GM21723 (cell line): ENCODE results near the gene CREB3L1.

Experiments
- ATAC-seq: cut with Tn5 transposase; IDR thresholded peaks from one replicate; pipeline ENCODE4 v1.9.1; 2021; ENCODE audit warnings: mild to moderate bottlenecking, moderate library complexity; ENCODE audit not compliant: unreplicated experiment

CREB3L1 gene

DNA sequence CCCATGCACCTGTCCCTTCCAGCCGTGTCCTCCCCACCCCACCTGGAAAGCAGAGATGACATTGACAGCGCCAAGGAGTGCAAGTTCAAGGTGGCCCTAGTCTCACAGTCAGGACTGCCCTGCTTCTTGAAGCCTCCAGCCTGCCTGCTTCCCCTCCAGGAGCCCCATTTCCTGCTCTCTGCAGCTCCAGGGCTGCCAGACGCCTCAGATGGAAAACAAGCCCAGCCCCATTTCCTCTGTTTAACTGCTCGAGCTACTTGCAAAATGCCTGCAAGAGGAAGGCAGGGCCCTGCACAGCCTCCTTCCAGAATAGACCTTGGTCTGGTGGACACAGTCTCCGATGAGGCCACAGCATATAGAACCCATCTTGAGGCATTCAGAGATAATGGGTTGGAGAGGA, 64.8 kb downstream of the CREB3L1 start:
- ATAC-seq: no peak

DNA sequence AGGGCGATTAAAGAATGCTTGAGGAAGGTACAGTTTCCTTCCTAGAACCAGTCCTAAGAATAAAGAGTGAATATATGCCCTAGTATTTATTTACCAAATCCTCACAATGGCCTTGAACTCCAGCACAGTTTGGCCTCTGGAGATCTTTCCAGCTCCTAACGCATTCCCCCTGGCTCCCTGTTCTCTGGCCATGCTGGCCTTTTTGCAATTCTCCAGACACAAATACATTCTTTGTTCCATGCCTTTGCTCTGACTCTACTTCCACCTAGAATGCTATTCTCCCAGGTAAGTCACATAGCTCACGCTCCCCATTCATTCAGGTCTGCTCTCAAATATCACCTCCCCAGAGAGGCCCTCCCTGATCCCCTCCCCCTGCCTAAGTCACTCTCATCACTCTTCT, 66.1 kb downstream of the CREB3L1 start:
- no peak for ATAC-seq

DNA sequence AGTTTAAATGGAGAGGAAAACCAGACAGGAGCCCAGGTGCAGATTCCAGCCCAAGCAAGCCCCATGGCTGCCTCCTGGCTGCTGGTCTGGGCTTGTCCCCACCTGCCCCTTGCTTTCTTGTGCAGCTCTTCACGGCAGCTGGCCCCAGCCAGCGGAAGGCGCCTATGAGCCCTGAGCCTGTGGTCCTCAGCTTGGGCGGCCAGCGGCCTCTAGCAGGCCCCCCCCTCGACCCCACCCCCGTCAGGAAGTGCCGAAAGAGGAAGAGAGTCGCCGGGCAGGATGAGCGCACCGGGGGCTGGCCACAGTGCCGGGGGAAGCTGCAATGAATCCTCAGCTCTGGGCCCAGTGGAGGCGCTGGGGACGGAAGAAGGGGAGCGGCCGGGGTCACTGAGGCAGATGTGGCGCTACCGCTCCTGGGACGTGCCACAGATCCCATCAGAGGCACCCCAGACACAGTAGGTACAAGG, 67.7 kb downstream of the CREB3L1 start:
- no peak for ATAC-seq

DNA sequence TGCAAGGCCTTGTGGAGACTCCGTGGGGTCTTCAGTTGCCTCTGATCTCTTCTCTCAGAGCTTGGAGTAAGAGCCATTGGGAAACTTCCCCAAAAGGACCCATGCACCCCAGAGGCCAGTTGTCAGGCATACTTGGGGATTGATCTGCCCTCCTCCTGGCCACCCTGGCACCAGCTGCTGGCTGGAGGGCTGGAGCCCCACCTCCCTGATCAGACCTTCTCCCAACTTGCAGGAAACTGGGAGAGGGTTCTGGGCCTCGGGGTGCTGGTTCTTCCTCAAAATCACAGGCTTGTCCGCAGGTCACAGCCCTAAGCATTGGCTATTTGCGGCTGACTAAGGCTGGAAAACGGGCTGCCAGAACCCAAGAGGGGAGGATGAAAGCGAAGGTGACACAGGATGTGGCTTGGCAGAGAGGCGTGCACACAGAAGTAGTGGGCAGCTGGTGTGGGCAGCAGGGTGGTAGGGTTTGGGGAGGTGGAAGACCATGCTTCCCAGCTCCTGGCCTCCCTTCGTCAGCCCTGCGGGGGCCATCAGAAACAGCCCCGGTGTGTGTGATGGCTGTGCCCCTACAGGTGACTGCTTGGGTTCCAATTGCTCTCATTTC, 68.5 kb downstream of the CREB3L1 start:
- no peak for ATAC-seq

- peak; percentile 65 for ATAC-seq
Measured at GRCh38 chr11:46346886-46347636, 69.6 kb downstream of the CREB3L1 start, which contains the start of gene DGKZ. TSS of gene DGKZ (plus strand) at chr11:46347463. CDS start at chr11:46347660, 197 bp downstream.

DNA sequence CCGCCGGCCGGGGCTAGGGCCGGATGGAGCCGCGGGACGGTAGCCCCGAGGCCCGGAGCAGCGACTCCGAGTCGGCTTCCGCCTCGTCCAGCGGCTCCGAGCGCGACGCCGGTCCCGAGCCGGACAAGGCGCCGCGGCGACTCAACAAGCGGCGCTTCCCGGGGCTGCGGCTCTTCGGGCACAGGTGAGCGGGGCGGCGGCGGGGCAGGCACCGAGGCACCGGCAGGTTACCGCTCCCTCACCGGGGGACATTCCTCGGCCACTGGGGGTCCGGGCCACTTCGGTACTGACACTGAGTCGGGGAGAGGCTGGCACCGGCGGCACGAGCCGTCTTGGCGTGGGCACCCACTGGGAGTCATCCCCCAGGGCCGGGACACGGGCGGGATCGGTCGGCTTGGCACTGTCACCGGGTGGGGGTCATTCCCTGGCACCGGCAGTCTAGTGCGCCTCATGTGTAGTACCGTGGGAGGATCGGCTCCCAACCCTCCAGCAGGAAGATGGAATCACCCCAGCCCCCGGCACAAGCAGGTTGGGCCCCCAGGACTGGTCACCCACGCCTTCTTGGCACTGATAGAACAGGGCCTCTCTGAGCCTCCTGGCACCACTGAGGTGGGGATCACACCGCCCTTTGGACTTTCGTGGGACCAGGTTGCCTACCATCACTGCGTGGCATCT, 70.3 kb downstream of the CREB3L1 start:
- ATAC-seq: peak; percentile 6

DNA sequence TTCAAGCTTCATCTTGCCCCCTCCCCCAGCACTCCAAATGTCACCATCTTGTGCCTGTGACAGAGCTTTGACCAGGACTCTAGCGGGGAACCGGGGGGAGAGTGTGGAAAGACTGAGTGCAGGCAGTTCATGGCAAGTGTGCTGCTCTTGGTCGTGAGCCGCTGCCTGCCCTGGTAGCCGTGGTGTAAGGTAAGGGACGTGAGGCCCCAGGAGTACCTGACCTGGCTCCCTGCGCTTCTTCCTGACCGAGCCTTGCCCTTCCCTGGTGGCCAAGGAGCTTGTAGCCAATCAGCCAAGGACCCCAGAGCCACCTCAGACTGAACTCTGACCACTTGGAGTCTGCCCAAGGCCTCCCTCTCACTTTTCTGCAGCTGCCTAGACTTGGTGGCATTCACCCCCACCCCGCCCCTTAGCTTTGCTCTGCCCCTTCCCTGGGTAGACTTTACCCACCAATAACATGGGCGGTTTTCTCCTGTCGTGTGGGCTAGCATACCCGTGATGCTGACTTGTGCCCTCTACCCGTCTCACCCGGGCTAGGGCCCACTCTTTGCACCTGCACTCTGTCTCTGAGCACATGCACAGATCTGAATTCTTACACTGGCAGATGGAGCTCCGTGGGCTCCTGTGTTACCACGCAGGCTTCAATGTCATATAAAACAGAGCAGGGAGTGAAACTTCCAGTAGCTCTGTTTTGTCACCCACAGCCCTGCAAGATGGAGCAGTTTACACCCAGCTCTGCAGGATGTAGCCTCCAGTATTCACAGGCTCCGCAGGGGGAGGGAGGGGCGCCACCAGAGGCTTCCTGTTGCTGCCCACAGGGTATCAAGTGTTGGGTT, 71.3 kb downstream of the CREB3L1 start:
- no peak for ATAC-seq

- no peak for ATAC-seq
Measured at GRCh38 chr11:46350695-46351094, 73.2 kb downstream of the CREB3L1 start.

DNA sequence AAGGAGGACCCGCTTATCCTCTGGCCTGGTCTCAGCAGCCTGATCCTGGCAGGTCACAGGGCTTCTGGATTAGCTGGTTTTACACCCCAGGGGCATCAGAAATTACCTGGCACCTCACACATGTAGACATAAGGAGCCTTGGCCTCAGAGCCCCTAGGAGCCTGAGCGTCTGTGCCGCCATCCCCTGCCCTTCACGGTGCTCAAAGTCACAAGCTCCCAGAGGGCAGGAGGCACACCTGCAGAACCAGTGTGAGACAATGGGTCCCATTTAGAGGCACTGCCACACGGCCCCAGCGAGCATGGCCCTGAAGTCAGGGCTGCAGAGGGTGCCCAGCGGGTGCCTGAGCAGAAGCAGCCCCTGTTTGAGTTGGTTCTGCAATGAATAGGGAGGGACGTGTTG, 73.7 kb downstream of the CREB3L1 start:
- no peak for ATAC-seq

DNA sequence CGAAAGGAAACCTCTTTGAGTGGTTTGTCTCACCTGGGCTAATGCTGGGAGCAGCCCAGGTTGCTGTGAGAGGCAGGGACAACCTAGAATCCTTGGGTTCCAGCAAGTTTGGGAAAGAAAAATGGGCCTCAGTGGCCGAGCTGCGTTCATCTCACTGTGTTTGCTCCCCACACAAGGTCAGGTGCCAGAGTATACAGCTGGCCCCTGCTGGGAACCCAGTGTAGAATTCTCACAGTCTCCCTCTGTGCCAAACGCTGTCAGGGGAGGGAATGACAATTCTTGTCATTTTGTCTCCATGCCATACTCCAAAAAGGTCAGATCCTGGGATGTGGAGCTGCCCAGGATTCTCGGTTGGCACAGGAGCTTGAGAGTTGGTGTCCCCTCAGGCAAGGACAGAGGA, 74.1 kb downstream of the CREB3L1 start:
- no peak for ATAC-seq

GRCh38 chr11:46352063-46352841, 74.8 kb downstream of the CREB3L1 start:
- no peak for ATAC-seq

- ATAC-seq: no peak
Measured at GRCh38 chr11:46353698-46354097, 76.2 kb downstream of the CREB3L1 start.

- no peak for ATAC-seq
Measured at GRCh38 chr11:46356924-46357482, 79.5 kb downstream of the CREB3L1 start.

DNA sequence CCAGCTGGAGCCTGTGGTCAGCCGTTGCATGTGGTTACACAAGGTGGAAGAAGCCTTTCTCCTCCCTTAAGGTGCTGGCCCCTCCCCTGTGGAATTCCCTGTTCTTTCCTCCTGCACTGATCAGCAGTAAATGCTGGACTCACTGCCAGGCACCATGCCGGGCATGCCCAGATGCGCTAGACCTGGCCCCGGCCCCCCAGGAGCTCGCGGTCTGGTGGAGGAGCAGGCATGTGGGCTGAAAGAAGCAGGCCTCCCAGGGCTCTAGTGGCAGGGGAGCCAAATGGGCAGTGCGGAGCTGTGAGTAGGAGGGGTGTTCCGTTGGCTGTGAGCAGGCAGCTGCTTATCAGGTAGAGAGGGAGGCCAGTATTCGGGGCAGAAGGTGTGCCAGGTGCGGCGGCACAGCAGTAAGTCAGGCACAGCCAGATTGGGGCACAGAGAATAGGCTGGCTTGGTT, 80.0 kb downstream of the CREB3L1 start:
- ATAC-seq: no peak

GRCh38 chr11:46359953-46360352, 82.5 kb downstream of the CREB3L1 start:
- no peak for ATAC-seq

DNA sequence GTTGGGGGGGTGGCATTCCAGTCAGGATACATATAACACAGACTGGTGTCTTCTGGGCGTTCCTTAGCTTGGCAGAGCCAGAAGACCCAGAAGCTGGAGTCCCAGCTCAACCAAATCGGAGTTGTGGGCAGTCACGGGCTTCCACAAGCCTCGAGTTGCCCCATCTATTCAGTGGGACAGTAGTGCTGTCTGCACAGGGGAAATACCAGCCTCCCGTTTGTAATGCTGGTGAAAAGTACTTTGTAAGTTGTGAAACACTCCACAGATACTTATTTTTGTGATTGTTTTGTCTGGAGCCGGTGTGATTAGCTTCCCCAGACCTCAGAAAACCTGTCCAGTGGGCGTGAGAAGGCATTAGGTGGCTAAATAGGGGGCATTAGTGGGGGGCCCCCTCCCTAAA, 83.4 kb downstream of the CREB3L1 start:
- peak; percentile 17 for ATAC-seq

GRCh38 chr11:46361283-46362155, 84.1 kb downstream of the CREB3L1 start:
- ATAC-seq: peak; percentile 94

- ATAC-seq: no peak
Measured at GRCh38 chr11:46362156-46363030, 84.9 kb downstream of the CREB3L1 start.
